ENCODE measurements around the gene PAXX.
A peak's percentile ranks its signal among the peaks of the same experiment; 100 is the strongest.

The PAXX gene

DNA sequence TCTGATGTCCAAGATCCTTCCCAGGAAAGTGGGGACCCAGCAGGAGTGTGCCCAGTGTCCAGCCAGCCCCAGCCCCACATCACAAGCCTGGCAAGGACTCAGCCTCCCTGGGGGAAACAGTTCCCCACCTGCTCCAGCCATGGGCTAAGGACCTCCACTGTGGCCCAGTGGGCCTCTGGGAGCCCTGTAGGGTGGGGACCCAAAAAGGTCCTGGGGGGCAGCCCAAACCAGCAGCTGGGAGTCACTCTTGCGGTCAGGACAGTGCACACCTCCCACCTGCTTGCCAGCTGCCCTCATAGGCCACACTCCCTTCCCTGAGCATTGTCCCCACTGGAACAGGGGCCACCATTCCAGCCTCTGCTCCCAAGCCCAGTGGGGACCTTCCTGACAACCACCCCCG, 34.2 kb downstream of the PAXX start:
- no peaks in the 10 kb centered on the region for H3K36me3 Mint-ChIP-seq (ENCODE audit: low read depth)

DNA sequence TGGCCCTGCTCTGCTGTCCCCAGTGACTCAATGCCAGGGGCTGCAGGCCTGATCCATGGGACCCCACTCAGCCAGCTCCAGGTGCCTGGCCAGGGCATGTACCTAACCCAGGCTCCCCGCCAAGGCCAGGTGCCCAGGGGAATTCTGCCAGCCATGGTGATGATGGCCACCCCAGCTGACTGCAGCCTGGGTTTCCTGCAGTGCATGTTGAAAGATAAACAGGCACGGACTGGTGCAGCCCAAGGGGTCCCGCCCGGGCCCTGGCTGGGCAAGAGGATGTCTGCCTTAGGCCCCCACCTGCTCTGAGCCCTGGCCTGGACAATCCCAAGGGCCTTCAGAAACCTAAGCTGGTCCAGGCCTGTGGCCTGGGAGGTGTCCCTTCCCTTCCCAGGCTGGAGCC, 34.6 kb downstream of the PAXX start:
- Mint-ChIP-seq H3K27me3 (ENCODE audit: low read depth) (no peaks in the 10 kb centered on the region), H3K4me1 (no peaks in the 10 kb centered on the region)
- TF ChIP-seq, protein P1, sequence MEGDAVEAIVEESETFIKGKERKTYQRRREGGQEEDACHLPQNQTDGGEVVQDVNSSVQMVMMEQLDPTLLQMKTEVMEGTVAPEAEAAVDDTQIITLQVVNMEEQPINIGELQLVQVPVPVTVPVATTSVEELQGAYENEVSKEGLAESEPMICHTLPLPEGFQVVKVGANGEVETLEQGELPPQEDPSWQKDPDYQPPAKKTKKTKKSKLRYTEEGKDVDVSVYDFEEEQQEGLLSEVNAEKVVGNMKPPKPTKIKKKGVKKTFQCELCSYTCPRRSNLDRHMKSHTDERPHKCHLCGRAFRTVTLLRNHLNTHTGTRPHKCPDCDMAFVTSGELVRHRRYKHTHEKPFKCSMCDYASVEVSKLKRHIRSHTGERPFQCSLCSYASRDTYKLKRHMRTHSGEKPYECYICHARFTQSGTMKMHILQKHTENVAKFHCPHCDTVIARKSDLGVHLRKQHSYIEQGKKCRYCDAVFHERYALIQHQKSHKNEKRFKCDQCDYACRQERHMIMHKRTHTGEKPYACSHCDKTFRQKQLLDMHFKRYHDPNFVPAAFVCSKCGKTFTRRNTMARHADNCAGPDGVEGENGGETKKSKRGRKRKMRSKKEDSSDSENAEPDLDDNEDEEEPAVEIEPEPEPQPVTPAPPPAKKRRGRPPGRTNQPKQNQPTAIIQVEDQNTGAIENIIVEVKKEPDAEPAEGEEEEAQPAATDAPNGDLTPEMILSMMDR (IDR thresholded peaks at IDR 0.05; ENCODE audit: unreplicated experiment in 3 of 3) = no peak

More for the DNA sequence above, 34.2 kb downstream of the PAXX start:
- Mint-ChIP-seq H3K27ac (no peak overlapping the region), H3K4me3 (peak overlapping the region in 2 of 3 experiments; percentile 41 to 89), H3K9me3 (no peaks in the 10 kb centered on the region), H3K4me1 (no peaks in the 10 kb centered on the region), H3K27me3 (ENCODE audit: low read depth) (no peaks in the 10 kb centered on the region)
- TF ChIP-seq, protein P1 (IDR thresholded peaks at IDR 0.05; ENCODE audit: unreplicated experiment in 3 of 3) = no peak

DNA sequence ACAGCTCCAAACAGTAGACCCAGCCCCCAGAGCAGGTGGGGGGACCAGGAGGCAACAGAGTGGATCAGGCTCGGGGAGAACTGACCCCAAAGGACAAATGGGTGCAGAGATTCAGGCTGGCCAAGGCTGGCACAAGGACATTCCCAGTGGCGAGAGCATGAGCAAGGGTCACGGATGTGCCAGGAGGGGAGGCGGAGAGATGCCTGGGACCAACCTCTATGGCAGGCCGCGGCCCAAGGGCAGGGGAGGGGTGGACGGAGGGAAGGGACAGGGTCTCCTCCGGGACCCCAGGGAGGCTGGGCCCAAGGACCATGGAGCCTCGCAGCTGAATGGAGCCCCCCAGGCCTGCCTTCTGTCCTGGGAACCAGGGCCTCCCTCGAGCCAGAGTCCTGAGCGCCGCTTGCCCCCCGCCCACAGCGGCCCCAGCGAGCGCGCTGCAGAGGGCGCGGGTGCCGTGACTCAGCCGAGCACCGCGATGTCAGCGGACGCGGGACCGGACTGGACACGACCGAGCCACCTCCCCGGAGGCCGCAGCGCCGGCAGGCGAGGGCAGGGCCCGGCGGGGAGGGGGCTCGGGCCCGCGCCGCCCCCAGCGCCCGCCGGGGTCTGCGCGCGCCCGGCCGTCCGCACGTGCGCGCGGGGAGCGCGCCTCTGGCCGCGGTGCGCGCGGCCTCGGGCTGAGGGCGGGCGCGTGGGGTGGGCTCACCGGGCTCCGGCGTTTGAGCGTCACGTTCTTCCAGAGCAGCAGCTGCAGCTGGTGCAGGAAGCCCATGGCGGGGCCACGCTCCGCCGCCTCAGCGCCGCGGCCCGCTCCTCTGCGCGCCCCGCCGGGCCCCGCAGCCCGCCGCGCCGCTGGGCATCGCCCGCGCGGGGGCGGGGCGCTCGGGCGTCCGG, 35.4 kb downstream of the PAXX start, which contains the start of gene ABCA2:
TSS of gene ABCA2 (minus strand) at position 869 of the 894 bp plus-strand sequence. CDS start at position 772, 97 bp downstream.
- H3K27me3 Mint-ChIP-seq (ENCODE audit: low read depth) = peaks cover 3% of the 10 kb centered on the region
- no peaks in the 10 kb centered on the region for H3K9me3 Mint-ChIP-seq

More for the DNA sequence above, 34.6 kb downstream of the PAXX start:
- H3K4me3 Mint-ChIP-seq = peak overlapping the region; percentile 89 to 92 (median 92)
- no peaks in the 10 kb centered on the region for H3K9me3 Mint-ChIP-seq
- H3K27ac Mint-ChIP-seq = no peak overlapping the region
- no peaks in the 10 kb centered on the region for H3K36me3 Mint-ChIP-seq (ENCODE audit: low read depth)

DNA sequence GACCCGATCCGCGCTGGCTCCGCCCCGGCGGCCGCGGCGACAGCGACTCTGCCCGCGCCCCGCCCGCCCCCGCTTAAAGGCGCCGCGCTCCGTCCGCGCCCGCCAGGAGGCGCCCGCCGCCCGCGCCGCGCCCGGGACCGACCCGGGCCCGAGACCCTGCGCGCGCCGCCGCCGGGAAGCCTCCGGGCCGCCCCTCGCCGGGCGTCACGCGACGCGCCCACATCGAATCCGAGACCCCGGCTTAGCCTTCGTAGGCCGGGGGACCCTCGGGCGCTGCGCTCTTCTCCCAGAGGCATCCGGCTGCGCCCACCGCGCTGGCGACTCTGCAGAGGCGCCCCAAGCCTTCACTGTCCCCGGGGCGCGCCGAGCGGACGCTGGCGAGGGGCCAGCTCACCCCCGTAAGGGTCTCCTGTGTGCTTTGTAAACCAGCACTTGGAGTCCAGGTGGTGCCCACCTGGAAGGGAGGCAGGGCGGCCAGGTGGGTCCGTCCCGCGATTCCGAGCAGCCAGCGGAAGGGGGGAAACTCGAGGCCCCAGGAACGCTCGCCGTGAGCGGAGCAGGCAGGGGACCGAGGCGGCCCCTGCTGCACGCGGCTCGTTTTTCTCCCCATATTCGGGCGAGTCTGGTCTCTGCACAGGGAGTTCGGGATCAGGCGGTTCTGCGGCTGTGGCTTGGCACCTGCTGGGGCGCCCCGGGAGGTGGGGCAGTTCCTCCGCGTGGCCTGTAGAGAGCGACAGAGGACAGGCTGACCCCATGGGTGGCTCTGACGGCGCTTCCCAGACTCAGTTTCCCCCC, 36.2 kb downstream of the PAXX start:
- H3K9me3 Mint-ChIP-seq = no peaks in the 10 kb centered on the region

More for the DNA sequence above, 35.4 kb downstream of the PAXX start, which contains the start of gene ABCA2:
- H3K4me3 Mint-ChIP-seq = peak within 1 kb of the TSS; percentile 89 to 92 (median 92)
- no peaks in the 10 kb centered on the region for H3K36me3 Mint-ChIP-seq (ENCODE audit: low read depth)
- TF ChIP-seq, protein P1 (IDR thresholded peaks at IDR 0.05; ENCODE audit: unreplicated experiment in 3 of 3) = no peak
- H3K27ac Mint-ChIP-seq = peak within 1 kb of the TSS in 2 of 3 experiments; percentile 74 to 76
- no peaks in the 10 kb centered on the region for H3K4me1 Mint-ChIP-seq

DNA sequence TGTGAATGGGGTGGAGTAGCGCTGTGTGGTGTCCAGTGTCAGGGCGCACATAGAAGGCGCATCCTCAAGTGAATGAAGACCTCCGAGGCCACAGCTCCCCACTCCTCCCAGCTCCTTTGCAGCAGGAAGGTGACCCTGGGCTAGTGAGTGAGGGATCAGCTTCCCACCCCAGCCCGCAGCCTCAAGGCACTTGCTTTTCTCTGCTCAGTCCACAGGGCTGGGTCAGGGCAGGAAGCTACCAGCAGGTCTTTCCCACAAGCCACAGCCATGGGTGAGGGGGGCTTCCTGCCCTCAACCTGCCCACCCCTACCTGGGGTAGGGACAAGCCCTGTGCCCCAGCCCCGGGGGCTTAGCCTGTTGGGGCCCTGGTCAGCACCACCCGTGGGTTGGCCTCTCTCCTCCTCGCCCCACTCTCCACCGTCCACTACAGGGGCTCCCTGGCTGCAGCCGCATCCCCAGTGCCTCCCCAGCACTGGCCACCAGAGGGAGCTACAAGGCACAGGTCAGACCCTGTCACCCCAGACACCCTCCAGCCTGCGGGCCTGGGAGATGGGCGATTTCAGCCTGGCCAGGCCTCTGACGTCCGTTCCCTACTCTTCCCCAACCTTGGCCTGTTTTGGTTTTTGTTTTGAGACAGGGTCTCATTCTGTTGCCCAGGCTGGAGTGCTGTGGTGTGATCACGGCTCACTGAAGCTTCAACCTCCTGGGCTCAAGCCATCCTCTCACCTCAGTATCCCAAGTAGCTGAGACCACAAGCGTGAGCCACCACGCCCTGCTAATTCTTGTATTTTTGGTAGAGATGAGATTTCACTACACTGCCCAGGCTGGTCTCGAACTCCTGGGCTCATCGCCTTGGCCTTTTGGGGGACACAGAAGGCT, 37.1 kb downstream of the PAXX start:
- H3K27me3 Mint-ChIP-seq (ENCODE audit: low read depth) = peaks cover 3% of the 10 kb centered on the region
- peak overlapping the region; percentile 74 to 82 (median 78) for H3K4me3 Mint-ChIP-seq
- TF ChIP-seq, protein P1 (IDR thresholded peaks at IDR 0.05; ENCODE audit: unreplicated experiment in 3 of 3) = peak; percentile 77 to 85 (median 84)
- no peak overlapping the region for H3K27ac Mint-ChIP-seq
- no peaks in the 10 kb centered on the region for H3K9me3 Mint-ChIP-seq
- H3K36me3 Mint-ChIP-seq (ENCODE audit: low read depth) = no peaks in the 10 kb centered on the region
- no peaks in the 10 kb centered on the region for H3K4me1 Mint-ChIP-seq

More for the DNA sequence above, 36.2 kb downstream of the PAXX start:
- Mint-ChIP-seq H3K27ac (no peak overlapping the region), H3K27me3 (ENCODE audit: low read depth) (peaks cover 3% of the 10 kb centered on the region), H3K36me3 (ENCODE audit: low read depth) (no peaks in the 10 kb centered on the region), H3K4me1 (no peaks in the 10 kb centered on the region), H3K4me3 (peak overlapping the region; percentile 71 to 82 (median 78))
- TF ChIP-seq, protein P1 (IDR thresholded peaks at IDR 0.05; ENCODE audit: unreplicated experiment in 3 of 3) = no peak
